Activated naive CD4-positive, alpha-beta T cell treated with anti-CD3 and anti-CD28 coated beads, Interleukin-2, amount 50 U/mL, for 16 hours (primary cell): ENCODE results near the gene PCDH10.
"Not testable (repeated sequence)": the region's sequence is repeated elsewhere in the genome, so short reads cannot be mapped to it uniquely, and the experiment has no call there.

Experiments used
- DNase-seq: peaks from one replicate; pipeline ENCODE4 v3.0.0-alpha.2; 2020

The PCDH10 gene

DNA sequence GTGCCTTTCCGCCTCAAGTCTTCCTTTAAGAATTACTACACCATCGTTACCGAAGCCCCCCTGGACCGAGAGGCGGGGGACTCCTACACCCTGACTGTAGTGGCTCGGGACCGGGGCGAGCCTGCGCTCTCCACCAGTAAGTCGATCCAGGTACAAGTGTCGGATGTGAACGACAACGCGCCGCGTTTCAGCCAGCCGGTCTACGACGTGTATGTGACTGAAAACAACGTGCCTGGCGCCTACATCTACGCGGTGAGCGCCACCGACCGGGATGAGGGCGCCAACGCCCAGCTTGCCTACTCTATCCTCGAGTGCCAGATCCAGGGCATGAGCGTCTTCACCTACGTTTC is 2.2 kb downstream of the PCDH10 start:
- no peak for DNase-seq

DNA sequence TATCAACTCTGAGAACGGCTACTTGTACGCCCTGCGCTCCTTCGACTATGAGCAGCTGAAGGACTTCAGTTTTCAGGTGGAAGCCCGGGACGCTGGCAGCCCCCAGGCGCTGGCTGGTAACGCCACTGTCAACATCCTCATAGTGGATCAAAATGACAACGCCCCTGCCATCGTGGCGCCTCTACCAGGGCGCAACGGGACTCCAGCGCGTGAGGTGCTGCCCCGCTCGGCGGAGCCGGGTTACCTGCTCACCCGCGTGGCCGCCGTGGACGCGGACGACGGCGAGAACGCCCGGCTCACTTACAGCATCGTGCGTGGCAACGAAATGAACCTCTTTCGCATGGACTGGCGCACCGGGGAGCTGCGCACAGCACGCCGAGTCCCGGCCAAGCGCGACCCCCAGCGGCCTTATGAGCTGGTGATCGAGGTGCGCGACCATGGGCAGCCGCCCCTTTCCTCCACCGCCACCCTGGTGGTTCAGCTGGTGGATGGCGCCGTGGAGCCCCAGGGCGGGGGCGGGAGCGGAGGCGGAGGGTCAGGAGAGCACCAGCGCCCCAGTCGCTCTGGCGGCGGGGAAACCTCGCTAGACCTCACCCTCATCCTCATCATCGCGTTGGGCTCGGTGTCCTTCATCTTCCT is 2.7 kb downstream of the PCDH10 start:
- DNase-seq = no peak

DNA sequence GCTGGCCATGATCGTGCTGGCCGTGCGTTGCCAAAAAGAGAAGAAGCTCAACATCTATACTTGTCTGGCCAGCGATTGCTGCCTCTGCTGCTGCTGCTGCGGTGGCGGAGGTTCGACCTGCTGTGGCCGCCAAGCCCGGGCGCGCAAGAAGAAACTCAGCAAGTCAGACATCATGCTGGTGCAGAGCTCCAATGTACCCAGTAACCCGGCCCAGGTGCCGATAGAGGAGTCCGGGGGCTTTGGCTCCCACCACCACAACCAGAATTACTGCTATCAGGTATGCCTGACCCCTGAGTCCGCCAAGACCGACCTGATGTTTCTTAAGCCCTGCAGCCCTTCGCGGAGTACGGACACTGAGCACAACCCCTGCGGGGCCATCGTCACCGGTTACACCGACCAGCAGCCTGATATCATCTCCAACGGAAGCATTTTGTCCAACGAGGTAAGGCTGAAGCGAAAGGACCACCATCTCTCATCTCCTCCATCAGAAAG is 3.3 kb downstream of the PCDH10 start:
- DNase-seq = no peak

DNA sequence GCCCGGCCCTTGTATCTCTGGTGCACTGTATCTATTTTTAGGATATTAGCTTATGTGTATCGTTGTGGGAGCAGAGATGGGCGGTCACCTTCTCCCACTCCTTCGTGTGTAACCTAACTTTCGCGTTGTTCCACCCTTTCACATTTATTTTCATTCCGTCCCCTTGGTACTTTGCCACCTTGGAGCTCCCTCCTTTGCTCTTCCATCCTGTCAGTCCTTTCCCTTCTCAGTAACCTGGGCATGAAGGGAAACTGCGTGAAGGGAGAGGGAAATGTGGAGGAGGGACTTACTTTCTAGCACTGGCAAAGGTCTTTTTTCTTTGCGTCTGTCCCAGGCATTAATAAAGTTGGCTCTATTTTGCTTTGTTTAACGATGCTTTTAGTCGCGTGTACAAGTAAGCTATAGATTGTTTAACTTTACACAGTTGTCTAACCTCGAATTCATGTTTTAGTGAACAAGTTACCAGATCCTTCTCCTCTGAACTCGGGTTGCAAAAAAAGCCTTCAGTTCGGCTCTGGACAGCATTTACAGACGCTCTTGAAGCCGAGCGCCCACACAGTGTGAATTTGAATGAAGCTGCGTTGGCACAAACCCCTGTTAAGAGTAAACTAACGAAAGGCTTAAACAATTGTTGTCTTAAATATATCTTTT is 3.9 kb downstream of the PCDH10 start:
- no peak for DNase-seq

DNA sequence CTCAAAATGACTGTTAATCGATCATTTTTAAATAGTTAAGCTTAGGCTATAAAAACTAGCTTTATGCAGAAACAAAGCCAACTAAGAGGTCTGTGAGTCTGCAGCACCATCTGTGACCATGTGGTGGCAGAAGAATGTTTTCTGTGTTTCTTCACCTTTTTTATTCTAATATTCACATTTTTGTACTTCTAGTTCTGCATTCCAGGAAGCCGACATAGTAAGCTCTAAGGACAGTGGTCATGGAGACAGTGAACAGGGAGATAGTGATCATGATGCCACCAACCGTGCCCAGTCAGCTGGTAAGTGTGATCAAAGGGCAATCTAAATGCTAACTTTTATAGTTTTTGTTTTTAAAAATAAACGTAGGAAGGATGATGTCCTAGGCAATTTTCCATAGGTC is 5.6 kb downstream of the PCDH10 start:
- DNase-seq = no peak

DNA sequence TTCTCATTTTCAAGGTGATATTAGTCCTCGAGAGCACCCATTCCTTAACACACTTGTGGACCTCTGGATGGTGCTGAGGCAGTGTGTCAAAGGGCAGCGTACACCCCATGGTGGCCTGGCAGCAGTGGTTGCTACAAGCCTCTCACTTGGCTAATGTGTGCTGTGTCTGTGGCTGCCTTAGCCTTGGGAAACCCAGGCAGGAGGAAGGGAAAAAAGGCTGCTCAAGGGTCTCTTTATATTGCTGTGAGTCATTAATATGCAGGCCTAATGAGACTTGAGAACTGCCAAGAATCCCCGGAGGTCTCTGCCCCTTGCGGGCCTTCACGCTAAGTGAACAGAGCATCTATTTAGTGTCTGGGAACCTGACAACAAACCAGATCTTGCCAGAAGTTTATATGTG is 7.0 kb downstream of the PCDH10 start:
- DNase-seq = no peak

DNA sequence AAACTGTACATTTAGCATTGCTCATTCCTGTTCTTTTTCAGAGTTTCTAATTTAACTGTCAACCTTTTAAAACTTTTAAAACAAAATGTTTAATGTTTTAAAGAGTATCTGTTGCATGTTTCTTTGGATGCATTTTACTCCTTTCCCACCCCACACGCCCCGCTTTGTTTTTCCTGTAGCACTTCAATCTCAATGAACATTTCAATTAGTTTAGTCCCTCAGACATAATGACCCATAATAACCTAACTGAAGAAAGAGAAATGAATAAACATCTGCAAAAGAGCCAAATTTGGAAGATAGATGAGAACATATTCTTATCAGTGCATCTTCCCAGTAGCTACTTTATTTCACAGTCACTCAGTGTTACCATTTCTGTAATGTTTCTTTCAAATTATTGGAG is 7.5 kb downstream of the PCDH10 start:
- no peak for DNase-seq

DNA sequence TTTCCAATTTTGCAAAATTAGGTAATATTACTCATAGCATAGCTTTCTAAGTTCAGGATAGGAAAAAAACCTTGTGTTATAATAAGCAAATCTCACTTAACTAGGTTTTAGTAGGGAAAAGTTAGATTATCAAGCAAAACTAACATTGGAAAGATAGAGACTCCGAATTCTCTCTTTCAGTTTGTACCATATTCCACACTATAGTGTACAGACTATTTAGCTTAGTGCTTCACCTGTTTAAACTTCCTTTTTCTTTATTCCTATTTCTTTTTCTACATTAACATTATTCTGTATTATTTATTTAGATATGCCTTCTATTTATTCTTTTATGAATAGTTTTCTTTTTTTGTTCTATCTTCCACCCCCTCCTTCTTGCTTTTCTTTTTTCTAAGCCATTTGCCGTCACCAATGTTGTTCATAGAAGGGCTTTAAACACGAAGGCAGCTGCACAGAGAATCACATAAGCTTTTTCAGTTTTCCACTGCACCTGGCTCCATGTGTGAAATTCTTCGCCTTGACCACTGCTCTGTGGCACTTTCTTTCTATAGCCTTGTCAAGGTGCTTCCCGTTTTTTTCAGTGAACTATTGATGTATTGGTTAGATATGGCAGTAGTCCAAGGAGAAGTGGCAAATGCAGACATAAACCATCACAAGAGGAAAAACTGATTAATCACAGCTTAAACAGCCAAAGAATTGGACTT is 8.5 kb downstream of the PCDH10 start:
- no peak for DNase-seq

DNA sequence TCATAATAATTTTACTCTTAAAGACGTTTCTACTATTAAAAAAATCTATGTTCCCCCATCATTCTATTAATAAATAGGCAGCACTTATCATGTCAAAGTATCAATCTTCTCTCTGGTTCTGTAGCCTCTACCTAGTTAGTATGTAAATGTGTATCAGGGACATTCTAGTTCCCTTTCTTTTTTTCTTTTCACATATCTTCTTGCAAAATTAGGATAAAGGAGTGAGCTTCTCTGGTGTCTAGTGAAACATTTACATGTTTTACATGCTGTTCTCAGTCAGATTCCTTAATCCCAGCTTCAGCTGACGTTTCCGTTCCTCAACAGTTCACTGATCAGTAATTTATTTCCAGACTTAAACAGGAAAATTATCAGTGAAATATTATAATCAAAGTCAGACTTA is 11.8 kb downstream of the PCDH10 start:
- DNase-seq = no peak

DNA sequence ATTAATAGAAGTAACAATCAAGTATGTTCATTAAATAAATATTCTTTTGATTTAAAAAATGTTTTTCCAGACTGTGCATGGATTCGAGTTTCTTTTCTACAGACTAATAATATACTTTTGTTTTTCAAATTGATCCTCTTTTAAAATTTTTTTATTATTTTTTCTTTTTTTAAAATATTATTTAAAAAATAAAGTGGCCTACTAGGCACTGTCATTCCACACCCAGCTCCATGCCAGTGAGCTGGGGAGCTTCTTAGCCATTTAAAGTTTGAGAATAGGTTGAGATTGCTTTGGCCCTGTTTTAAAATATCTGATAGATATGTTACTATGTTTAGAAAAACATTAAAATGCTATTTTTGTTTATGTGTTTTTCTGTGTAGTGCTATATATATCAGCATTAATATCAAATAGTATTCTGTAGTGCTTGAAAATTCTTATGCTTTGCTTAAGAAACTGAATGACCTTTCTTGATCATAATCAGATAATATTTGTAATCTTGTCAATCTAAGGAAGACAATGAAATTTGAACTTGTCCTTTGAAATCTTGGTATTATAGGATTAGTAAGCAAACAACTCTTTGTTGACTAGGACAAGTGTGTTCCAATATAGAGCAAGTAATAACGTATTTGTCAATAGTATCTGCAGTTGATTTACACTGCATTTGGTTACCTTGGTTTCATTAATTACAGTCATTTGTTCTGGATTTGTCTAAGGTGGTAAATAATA is 12.6 kb downstream of the PCDH10 start:
- DNase-seq = no peak

DNA sequence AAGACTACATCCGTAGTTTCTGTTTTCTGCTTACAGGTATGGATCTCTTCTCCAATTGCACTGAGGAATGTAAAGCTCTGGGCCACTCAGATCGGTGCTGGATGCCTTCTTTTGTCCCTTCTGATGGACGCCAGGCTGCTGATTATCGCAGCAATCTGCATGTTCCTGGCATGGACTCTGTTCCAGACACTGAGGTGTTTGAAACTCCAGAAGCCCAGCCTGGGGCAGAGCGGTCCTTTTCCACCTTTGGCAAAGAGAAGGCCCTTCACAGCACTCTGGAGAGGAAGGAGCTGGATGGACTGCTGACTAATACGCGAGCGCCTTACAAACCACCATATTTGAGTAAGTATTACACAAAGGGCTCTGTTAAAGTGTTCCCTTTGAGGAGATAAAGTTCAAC is 13.8 kb downstream of the PCDH10 start:
- no peak for DNase-seq

DNA sequence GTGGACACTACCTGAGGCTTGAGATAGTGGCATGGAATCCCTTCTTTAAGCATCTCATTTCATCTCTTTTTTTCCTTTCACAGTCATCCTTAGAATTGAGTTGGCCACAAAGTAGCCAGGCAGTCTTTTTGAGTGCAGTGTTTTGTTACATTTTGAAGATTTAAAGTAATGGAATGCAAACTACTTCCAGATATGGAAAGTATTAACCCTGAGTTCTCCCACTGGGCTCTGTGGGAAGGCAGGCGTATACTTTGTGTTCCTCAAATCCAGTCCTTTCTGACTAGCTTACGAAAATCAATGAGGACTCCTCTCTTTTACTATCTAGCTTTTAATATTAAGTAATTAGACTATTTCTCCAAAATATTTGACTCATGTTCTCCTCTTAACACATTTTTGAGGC is 29.9 kb downstream of the PCDH10 start:
- no peak for DNase-seq

DNA sequence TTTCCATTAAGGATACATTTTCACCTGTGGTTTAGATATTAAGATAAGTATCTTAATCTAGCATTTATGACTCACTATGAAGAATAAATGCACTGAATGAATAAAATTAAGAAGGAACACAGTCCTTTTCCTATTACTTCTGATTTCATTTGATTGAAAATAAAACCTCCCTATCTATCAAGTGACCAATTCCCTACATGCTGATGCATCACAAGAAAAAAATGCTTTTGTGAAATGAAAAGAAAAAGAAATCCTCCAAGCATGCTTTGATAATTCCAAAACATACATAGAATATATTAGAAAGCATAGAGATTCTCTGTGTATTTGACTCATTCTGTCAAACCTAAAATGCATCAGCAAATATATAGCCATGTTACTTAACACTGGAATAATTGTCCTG is 37.1 kb downstream of the PCDH10 start:
- no peak for DNase-seq

DNA sequence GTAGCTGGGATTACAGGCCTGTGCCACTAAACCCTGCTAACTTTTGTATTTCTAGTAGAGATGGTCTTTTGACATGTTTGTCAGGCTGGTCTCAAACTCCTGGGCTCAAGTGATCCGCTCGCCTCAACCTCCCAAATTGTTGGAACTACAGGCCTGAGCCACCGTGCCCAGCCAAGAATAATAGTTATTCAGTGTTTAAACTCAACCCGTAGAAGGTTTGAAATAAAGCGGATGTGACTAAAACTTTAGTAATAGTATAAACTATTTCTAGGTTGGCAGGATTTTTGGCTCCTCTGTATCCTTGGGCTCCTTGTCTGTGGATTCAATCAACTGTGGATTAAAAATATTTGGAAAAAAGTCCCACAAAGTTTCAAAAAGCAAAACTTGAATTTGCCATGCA is 37.8 kb downstream of the PCDH10 start:
- DNase-seq = no peak

DNA sequence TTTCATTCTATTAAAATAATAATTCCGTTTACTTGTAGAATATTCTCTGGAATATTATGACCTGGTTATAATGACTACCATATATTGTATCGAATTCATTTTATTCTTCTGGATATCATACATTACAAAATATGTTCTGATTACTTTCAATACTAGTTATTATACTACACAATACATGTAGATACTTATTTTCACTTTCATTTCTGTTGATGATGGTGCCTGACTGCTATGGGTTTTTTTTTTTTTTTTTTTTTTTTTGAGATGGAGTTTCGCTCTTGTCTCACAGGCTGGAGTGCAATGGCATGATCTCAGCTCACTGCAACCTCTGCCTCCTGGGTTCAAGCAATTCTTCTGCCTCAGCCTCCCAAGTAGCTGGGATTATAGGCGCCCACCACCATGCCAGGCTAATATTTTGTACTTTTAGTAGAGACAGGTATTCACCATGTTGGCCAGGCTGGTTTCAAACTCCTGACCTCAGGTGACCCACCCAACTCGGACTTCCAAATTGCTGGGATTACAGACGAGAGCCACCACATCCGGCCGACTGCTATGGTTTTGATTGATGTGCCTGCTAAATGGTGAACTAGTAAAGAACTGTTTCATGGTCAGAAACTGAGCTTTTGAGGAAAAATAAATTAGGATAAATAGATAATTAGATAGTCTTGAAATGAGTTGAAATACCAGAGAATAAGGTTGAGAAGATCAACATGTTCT is 39.5 kb downstream of the PCDH10 start:
- DNase-seq = no peak

DNA sequence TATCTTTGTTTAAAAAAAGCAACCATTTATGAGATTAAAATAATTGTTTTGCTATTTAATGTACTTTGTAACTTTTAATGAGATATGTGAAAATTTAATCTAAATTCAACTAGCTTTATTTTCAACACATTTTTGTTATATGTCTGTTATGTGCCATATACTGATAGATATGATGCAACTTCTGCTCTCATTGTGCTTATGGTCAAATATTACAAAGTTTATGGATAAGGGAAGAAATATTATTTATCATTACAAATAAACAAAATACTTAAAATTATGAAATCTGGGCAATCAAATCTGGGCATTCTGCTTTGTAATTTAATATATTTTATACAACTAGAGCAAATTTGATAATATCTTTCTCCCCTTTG is 40.0 kb downstream of the PCDH10 start:
- no peak for DNase-seq

DNA sequence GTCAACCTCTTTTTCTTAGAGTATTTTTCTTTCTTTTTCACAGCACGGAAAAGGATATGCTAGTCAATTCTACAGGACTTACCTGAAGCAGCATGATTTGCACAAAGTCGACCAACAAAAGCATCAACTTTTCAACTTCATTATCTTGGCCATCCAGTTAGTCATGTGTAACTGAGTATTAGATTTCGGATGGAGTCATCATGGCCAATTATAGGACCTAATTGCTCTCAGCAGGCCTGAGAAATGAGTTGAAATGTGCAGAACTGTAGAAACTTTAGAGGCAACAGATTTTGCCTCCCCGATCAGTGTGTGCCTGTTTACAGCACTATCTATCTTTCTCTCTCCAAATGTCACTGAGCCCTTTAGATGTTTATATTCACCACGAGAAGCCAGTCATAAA is 41.0 kb downstream of the PCDH10 start:
- DNase-seq = no peak

DNA sequence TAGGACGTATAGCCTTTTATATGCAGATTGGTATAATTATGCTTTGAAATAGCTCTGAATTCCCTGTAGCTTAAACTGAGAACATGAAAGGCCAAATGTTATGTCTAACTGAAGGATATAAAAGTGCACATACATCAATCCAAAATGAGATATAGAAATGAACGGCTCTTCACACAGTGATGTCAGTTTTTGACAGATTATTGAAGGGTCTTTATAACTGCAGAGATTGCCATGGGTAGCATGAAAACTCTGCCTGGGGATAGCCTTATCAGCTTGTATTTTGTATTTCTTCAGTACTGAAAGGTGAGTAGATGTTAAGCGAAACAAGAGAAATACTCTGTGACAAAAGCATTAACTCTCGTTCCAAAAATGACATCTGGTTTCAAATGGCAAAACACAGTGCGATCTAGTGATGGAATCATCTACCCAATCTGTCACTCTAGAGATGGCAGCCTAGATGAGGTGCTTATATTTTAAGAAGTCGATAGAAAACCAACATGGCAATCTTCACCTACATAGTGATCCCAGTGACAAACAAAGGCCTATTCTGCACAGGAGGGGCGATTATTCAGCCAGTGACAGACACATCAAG is 59.7 kb downstream of the PCDH10 start:
- DNase-seq = no peak

DNA sequence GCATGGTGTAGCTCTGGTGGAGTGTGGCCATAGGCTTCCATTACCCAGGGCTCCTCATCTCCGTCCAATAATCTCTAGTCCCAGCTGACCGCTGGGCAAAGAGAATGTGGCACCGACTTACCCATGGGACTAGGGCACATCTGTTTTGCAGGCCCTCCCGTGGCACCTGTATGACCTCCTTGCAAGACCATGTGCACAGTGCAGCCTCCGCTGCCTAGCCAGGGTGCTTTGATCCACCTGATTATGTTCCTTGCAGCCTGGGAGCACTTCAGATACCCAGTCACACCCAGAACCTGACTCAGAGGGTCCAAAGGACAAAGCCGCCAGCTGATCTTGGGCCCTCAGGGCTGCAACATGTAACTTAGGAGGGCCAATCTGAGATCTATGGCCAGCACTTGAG is 84.8 kb downstream of the PCDH10 start:
- no peak for DNase-seq

DNA sequence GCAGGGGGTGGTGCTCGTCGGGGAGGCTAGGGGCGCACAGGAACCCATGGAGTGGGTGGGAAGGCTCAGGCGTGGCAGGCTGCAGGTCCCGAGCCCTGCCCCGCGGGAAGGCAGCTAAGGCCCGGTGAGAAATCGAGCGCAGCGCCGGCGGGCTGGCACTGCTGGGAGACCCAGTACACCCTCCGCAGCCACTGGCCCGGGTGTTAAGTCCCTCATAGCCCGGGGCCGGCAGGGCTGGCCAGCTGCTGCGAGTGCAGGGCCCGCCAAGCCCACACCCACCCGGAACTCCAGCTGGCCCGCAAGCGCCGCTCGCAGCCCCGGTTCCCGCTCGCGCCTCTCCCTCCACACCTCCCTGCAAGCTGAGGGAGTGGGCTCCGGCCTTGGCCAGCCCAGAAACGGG is 91.4 kb downstream of the PCDH10 start:
- DNase-seq = not testable (repeated sequence)
